ENCODE measurements around the gene RGSL1.

GRCh38 chr1:182450087-182450486 lies at the start of gene RGSL1:
- TF ChIP-seq CTCF (IDR thresholded peaks at IDR 0.05) = no peak
- no peak for TF ChIP-seq POLR2AphosphoS5 (IDR thresholded peaks at IDR 0.05; ENCODE audit: low read depth, low read length)
- TF ChIP-seq SIN3A (IDR thresholded peaks at IDR 0.05; ENCODE audit: borderline replicate concordance, insufficient read depth, low read depth, low read length) = no peak
- no peak for TF ChIP-seq REST (IDR thresholded peaks at IDR 0.05; ENCODE audit: insufficient read depth in 1 of 2, low read depth in 2 of 2, low read length in 1 of 2)
- no peak for TF ChIP-seq TCF7L2 (IDR thresholded peaks at IDR 0.05; ENCODE audit: low read depth, low read length)

Data from Panc1 (cell line).